ENCODE measurements around the gene LUZP2. TPM values are rescaled to one million over a fixed set of nuclear protein-coding genes. Genes with fewer than 3 reads are reported as not detected.
A peak's percentile ranks its signal among the peaks of the same experiment; 100 is the strongest.

The LUZP2 gene
- total RNA-seq, 1 donor from 2014 or later, result 30.3 TPM

DNA sequence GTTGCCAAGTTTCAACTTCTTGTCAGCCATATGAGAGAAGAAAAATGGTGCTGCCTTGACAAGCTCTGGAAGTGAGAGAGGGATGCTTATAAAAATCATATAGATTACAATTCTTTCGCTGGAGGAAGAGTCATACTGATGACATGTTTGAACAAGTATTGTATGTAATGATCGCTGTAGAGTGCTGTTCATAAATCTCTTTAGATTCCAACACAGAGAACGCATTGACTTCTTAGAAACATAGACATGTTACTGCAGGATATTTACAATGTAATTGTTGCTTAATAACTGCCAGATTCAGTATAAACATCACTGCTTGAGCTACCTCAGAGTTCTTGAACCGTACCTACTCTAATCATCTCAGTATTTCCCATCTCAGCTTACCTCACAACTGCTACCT is 571.6 kb downstream of the LUZP2 start:
- peak; percentile 40 for DNase-seq (ENCODE audit: low spot score)

DNA sequence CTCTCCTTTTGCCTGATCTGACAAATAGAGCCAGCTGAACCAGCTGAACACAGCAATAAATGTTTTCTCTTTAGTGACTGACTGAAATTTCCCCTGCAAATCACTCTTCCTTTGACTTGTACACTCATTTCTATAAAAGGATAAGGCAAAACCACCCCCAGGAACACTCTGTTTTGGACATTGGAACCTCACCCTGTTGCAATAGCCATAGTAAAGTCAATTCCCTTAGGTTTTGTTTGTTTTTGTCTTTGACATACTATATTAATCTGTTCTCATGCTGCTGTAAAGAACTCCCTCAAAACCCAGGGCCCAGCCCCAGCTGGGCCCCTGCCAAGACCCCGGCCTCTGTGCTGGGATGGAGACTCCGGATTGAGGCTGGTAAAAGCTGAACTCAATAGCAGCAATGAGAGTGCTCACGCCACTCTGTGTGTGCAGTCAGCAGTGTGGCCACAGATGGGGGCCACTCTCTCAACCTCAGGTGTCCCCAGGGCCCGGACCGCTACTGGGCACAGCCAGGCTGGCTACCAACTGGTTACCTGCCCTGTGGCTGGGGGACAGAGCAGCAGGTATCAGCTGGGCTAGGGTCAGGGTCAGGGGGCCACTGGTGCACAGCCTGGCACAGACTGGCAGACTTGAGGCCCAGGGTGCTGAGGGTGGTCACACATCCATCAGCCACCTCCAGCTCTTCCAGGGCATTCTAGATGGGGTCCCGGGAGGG is 597.4 kb downstream of the LUZP2 start:
- DNase-seq (ENCODE audit: low spot score), result no peak

DNA sequence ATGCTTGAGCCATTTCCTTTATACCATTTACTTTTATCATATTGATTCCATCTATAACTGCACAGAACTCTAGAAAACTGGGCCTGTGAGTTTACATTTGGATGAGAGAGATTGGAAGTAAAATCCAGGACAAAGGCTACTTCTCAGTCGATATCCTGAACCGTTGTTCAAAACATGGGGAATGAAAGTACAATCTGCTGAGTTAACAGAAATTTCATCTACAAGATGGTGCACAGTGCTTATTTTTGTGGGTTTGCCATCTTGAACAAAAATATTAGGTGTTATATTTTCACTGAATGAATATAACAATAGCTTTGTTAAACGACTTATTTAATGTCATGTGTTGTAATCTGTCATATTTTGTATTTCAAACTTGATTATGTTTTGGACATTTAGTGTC is 622.6 kb downstream of the LUZP2 start:
- DNase-seq (ENCODE audit: low spot score), result no peak
